Parathyroid adenoma (tissue), 2 donors: Measurements from ENCODE around the gene VPS11.

Experiments
- H2AFZ ChIP-seq: fragments of 300-600 bp; sonication (generic); one replicate; pipeline ENCODE4 v1.7.0; 2017; ENCODE audit warnings: antibody characterized with exemption, mild to moderate bottlenecking
- H3K27ac ChIP-seq: fragments of 300-600 bp; sonication (generic); one replicate; pipeline ENCODE4 v1.7.0; 2017
- H3K27me3 ChIP-seq: fragments of 300-600 bp; sonication (generic); one replicate; pipeline ENCODE4 v1.7.0; 2017; ENCODE audit warnings: low read length; ENCODE audit not compliant: control insufficient read depth, insufficient read depth
- H3K36me3 ChIP-seq: fragments of 300-600 bp; sonication (generic); one replicate; pipeline ENCODE4 v1.7.0; 2017; ENCODE audit warnings: low read length; ENCODE audit not compliant: control insufficient read depth, insufficient read depth
- H3K4me1 ChIP-seq: fragments of 300-600 bp; sonication (generic); one replicate; pipeline ENCODE4 v1.7.0; 2017; ENCODE audit warnings: control low read depth
- H3K4me2 ChIP-seq: fragments of 300-600 bp; sonication (generic); one replicate; pipeline ENCODE4 v1.7.0; 2017; ENCODE audit warnings: low read length
- H3K4me3 ChIP-seq: fragments of 300-600 bp; sonication (generic); one replicate; pipeline ENCODE4 v1.7.0; 2017; ENCODE audit warnings: low read depth, low read length
- H3K79me2 ChIP-seq: fragments of 300-600 bp; sonication (generic); one replicate; pipeline ENCODE4 v1.7.0; 2017; ENCODE audit warnings: control low read depth
- H3K9ac ChIP-seq: fragments of 300-600 bp; sonication (generic); one replicate; pipeline ENCODE4 v1.7.0; 2017; ENCODE audit warnings: mild to moderate bottlenecking
- H3K9me3 ChIP-seq: fragments of 300-600 bp; sonication (generic); one replicate; pipeline ENCODE4 v1.7.0; 2017; ENCODE audit warnings: low read length; ENCODE audit not compliant: control insufficient read depth
- TF ChIP-seq, protein P1 (sequence below): fragments of 300-600 bp; sonication (generic); IDR thresholded peaks from one replicate; pipeline ENCODE4 v1.7.0; 2017; ENCODE audit warnings: antibody characterized with exemption, mild to moderate bottlenecking
- donor health status: primary hyperparathyroidism.

Gene VPS11

DNA sequence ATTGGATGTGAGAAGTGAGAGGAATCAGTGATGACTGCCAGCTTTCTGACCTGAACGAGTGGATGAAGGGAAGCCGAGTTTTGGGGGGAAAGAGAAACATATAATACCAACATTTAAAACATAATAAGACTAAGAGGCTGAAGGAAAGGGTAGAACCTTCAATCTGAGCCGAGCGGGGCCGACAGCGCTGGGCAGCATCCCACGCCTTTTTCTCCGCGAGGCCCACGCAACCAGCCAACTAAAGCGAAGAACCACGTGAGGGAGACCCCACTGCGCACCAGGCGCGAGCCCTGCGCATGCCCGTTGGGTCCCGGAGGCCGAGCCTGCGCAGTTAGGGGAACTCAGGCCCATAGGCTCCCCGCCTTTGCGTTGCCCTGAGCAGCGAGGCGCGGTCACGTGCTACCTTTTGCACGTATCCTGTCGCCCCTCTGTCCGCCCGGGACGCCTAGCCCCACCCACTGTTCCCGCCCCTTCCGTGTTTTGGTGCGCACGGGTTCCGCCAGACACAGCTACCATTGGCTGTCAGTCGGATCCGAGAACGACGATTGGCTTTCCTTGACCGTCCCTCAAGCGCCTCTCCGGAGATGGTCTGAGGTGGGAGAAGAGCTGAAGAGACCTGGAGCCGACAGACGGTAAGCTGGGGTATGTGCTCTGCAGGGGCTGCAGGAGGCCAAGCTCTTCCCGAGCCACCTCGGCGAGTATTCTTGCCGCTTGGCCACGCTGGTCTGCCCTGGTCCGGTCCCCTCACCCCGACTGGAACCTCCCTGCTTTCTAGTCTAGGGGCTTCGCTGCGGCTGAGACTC is 53.6 kb downstream of the VPS11 start, which contains the start of gene HINFP:
TSS of gene HINFP (plus strand) at position 573 of the 803 bp plus-strand sequence. CDS start 5,365 bp downstream, outside the sequence.
- peaks cover 10% of the 10 kb centered on the region for H3K79me2 ChIP-seq
- no peaks in the 10 kb centered on the region for H3K36me3 ChIP-seq
- no peaks in the 10 kb centered on the region for H3K27me3 ChIP-seq
- peak within 1 kb of the TSS; percentile 92 for H3K4me2 ChIP-seq
- TF ChIP-seq, protein P1, sequence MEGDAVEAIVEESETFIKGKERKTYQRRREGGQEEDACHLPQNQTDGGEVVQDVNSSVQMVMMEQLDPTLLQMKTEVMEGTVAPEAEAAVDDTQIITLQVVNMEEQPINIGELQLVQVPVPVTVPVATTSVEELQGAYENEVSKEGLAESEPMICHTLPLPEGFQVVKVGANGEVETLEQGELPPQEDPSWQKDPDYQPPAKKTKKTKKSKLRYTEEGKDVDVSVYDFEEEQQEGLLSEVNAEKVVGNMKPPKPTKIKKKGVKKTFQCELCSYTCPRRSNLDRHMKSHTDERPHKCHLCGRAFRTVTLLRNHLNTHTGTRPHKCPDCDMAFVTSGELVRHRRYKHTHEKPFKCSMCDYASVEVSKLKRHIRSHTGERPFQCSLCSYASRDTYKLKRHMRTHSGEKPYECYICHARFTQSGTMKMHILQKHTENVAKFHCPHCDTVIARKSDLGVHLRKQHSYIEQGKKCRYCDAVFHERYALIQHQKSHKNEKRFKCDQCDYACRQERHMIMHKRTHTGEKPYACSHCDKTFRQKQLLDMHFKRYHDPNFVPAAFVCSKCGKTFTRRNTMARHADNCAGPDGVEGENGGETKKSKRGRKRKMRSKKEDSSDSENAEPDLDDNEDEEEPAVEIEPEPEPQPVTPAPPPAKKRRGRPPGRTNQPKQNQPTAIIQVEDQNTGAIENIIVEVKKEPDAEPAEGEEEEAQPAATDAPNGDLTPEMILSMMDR: no peak
- peak within 1 kb of the TSS; percentile 69 for H3K27ac ChIP-seq
- H3K9me3 ChIP-seq: no peaks in the 10 kb centered on the region
- H3K9ac ChIP-seq: no peak within 1 kb of the TSS
- H3K4me3 ChIP-seq: peak within 1 kb of the TSS; percentile 81
- H2AFZ ChIP-seq: peak within 1 kb of the TSS; percentile 86
- peaks cover 5% of the 10 kb centered on the region for H3K4me1 ChIP-seq

DNA sequence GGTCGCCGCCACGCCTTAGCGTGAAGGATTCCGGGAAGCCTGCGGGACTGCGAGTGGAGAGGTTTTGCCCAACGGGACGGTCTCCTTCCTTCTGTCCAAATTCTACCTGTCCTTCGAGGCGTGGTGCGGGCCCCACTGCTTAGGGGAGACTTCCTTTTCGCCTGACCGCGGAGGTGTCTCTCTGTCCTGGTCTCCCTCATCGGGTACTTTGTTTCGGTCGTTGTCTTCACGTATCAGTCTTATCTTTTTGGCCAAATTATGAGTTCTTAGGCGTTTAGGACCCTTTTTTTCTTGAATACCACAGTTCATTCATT is 54.1 kb downstream of the VPS11 start:
- H2AFZ ChIP-seq: peak overlapping the region; percentile 86
- no peak overlapping the region for H3K9ac ChIP-seq
- H3K4me1 ChIP-seq: peaks cover 5% of the 10 kb centered on the region
- H3K9me3 ChIP-seq: no peaks in the 10 kb centered on the region
- no peaks in the 10 kb centered on the region for H3K36me3 ChIP-seq
- peak overlapping the region; percentile 81 for H3K4me3 ChIP-seq
- H3K4me2 ChIP-seq: peak overlapping the region; percentile 65
- no peaks in the 10 kb centered on the region for H3K27me3 ChIP-seq
- H3K79me2 ChIP-seq: peaks cover 10% of the 10 kb centered on the region
- TF ChIP-seq, protein P1: no peak
- peak overlapping the region; percentile 60 for H3K27ac ChIP-seq

DNA sequence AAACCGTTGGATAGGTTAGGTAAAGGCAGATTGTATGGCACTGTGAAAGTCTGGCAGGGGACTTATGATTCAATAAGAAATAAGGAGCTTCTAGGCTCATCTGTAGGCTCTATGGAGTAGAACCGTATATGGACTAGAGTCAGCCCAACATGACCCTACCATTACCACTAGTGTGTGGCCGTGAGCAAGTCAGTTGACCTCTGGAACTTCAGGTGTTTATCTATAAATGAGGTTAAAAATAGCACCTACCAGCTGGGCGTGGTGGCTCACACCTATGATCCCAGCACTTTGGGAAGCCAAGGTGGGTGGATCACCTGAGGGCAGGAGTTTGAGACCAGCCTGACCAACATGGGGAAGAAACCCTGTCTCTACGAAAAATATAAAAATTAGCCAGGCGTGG is 58.2 kb downstream of the VPS11 start:
- TF ChIP-seq, protein P1: no peak
- peaks cover under 1% of the 10 kb centered on the region for H3K4me1 ChIP-seq
- H3K79me2 ChIP-seq: peaks cover 10% of the 10 kb centered on the region
- H3K36me3 ChIP-seq: no peaks in the 10 kb centered on the region
- H3K4me2 ChIP-seq: no peak overlapping the region
- H3K4me3 ChIP-seq: no peak overlapping the region
- no peak overlapping the region for H3K27ac ChIP-seq
- no peaks in the 10 kb centered on the region for H3K9me3 ChIP-seq
- no peak overlapping the region for H3K9ac ChIP-seq
- H2AFZ ChIP-seq: no peak overlapping the region
- no peaks in the 10 kb centered on the region for H3K27me3 ChIP-seq

DNA sequence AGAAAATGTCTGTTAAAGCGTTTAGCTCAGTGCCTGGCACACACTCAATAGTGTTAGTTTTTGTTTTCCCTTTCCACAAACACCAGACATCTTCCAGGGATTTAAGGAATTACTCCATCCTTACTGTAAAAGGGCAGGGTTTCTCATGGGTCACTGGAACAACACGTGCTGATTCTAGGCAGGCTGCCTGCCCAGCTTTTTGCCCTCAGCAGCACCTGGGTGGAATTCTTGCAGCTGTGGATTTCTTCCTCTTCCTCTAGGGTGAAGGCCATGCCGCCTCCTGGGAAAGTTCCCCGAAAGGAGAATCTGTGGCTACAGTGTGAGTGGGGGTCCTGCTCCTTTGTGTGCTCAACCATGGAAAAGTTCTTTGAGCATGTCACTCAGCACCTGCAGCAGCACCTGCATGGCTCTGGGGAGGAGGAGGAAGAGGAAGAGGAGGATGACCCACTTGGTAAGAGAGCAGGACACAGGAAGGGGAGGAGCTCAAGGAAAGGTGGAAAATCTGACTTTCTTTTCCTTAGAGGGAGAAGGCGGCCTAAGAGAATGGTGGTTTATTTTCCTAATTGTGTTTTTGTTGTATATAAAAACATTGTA is 59.2 kb downstream of the VPS11 start:
- H3K9me3 ChIP-seq: no peaks in the 10 kb centered on the region
- no peak overlapping the region for H3K4me2 ChIP-seq
- TF ChIP-seq, protein P1: no peak
- H3K36me3 ChIP-seq: no peaks in the 10 kb centered on the region
- no peak overlapping the region for H3K4me3 ChIP-seq
- no peaks in the 10 kb centered on the region for H3K4me1 ChIP-seq
- no peaks in the 10 kb centered on the region for H3K27me3 ChIP-seq
- no peak overlapping the region for H2AFZ ChIP-seq
- H3K27ac ChIP-seq: no peak overlapping the region
- no peak overlapping the region for H3K9ac ChIP-seq
- peaks cover 9% of the 10 kb centered on the region for H3K79me2 ChIP-seq
